Loucy (cell line): Measurements from ENCODE around the gene ARSA.

Experiments
- EZH2phosphoT487 ChIP-seq: fragments of 200-600 bp; IDR thresholded peaks from 2 replicates; pipeline ENCODE4 v1.6.1; 2018; ENCODE audit warnings: antibody characterized with exemption, mild to moderate bottlenecking, moderate library complexity, borderline replicate concordance
- TF ChIP-seq, protein P1 (sequence below): fragments of 200-600 bp; sonication (generic); conservative IDR thresholded peaks from 2 replicates; pipeline ENCODE4 v1.5.1; 2014; ENCODE audit warnings: mild to moderate bottlenecking, antibody characterized with exemption, low read length

- TF ChIP-seq, protein P1, sequence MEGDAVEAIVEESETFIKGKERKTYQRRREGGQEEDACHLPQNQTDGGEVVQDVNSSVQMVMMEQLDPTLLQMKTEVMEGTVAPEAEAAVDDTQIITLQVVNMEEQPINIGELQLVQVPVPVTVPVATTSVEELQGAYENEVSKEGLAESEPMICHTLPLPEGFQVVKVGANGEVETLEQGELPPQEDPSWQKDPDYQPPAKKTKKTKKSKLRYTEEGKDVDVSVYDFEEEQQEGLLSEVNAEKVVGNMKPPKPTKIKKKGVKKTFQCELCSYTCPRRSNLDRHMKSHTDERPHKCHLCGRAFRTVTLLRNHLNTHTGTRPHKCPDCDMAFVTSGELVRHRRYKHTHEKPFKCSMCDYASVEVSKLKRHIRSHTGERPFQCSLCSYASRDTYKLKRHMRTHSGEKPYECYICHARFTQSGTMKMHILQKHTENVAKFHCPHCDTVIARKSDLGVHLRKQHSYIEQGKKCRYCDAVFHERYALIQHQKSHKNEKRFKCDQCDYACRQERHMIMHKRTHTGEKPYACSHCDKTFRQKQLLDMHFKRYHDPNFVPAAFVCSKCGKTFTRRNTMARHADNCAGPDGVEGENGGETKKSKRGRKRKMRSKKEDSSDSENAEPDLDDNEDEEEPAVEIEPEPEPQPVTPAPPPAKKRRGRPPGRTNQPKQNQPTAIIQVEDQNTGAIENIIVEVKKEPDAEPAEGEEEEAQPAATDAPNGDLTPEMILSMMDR = no peak
- no peak for TF ChIP-seq EZH2phosphoT487
These were observed 42.2 kb downstream of the ARSA start for GRCh38 chr22:50585781-50586180.
